Suprapubic skin (tissue), 4 donors: ENCODE measurements around the gene CADM1.

ENCODE experiments used
- CTCF ChIP-seq, 2 donors: fragments of 200-600 bp in 1 of 2; fragments of 450-650 bp in 1 of 2; sonication (generic) in 1 of 2; IDR thresholded peaks; one replicate each; pipeline ENCODE4 v1.5.1; 2016 to 2019; ENCODE audit warnings: antibody characterized with exemption in 2 of 2, mild to moderate bottlenecking in 1 of 2, moderate library complexity in 1 of 2
- POLR2A ChIP-seq, 2 donors: fragments of 450-650 bp; IDR thresholded peaks; one replicate each; pipeline ENCODE4 v1.6.1; 2017; ENCODE audit warnings: antibody characterized with exemption in 2 of 2, mild to moderate bottlenecking in 2 of 2, moderate library complexity in 2 of 2
- POLR2AphosphoS5 ChIP-seq, 3 donors: sonication (generic); formaldehyde crosslinking; IDR thresholded peaks; one replicate each; pipeline ENCODE4 v1.6.1; 2017; ENCODE audit warnings: antibody characterized with exemption in 3 of 3

GRCh38 chr11:115501502-115501892 lies 2.7 kb downstream of the CADM1 start:
- TF ChIP-seq CTCF (IDR thresholded peaks at IDR 0.05) = no peak
- no peak for TF ChIP-seq POLR2A (IDR thresholded peaks at IDR 0.05)
- no peak for TF ChIP-seq POLR2AphosphoS5 (IDR thresholded peaks at IDR 0.05)
